ENCODE measurements around the gene PRPF8.
"Not testable (repeated sequence)": the region's sequence is repeated elsewhere in the genome, so short reads cannot be mapped to it uniquely, and the experiment has no call there.

DNA sequence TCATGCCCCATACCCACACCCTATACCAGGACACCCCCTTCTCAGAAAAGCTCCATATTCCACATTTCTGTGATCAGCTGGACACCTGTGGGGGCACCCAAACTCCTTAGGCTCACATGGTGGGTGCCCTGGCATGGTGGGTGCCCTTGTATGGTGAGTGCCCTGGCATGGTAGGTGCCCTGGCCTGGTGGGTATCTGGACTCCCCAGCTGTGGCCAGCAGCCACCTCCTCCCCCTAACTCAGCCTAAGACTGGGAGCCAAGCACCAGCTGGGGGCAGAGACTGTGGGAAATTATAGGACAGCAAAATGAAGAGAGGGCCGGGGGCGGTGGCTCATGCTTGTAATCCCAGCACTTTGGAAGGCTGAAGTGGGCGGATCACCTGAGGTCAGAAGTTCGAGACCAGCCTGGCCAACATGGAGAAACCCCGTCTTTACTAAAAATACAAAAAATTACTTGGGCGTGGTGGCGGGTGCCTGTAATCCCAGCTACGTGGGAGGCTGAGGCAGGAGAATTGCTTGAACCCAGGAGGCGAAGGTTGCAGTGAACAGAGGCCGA is 24.2 kb upstream of the PRPF8 start:
- TF ChIP-seq, protein P1, sequence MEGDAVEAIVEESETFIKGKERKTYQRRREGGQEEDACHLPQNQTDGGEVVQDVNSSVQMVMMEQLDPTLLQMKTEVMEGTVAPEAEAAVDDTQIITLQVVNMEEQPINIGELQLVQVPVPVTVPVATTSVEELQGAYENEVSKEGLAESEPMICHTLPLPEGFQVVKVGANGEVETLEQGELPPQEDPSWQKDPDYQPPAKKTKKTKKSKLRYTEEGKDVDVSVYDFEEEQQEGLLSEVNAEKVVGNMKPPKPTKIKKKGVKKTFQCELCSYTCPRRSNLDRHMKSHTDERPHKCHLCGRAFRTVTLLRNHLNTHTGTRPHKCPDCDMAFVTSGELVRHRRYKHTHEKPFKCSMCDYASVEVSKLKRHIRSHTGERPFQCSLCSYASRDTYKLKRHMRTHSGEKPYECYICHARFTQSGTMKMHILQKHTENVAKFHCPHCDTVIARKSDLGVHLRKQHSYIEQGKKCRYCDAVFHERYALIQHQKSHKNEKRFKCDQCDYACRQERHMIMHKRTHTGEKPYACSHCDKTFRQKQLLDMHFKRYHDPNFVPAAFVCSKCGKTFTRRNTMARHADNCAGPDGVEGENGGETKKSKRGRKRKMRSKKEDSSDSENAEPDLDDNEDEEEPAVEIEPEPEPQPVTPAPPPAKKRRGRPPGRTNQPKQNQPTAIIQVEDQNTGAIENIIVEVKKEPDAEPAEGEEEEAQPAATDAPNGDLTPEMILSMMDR (IDR thresholded peaks at IDR 0.05), result not testable (repeated sequence)
- TF ChIP-seq POLR2AphosphoS5 (IDR thresholded peaks at IDR 0.05; ENCODE audit: low read depth, low read length); TCF7L2 (IDR thresholded peaks at IDR 0.05; ENCODE audit: low read depth, low read length); SIN3A (IDR thresholded peaks at IDR 0.05; ENCODE audit: borderline replicate concordance, insufficient read depth, low read depth, low read length): not testable (repeated sequence)
